HCT116 (cell line): ENCODE measurements around the gene COL2A1. TPM values are rescaled to one million over a fixed set of nuclear protein-coding genes. Genes with fewer than 3 reads are reported as not detected.

Experiments
- ATAC-seq: fragments of 200-7000 bp; cut with Tn5 transposase; 2 replicates; pipeline ENCODE4 v1.9.1; 2020; ENCODE audit warnings: mild to moderate bottlenecking, moderate library complexity
- BruUV-seq: library from RNA; stranded (reverse); fragments of 400-500 nt; replicated peaks from 2 replicates; lab custom pipeline; 2021; lab: Mats Ljungman, UMichigan
- CTCF ChIA-PET: fragments of 300-600 bp; sonication (Branson Sonifier 250); formaldehyde crosslinking; loops from one replicate; lab custom pipeline; 2021; ENCODE audit warnings: antibody characterized with exemption; lab: Charles Lee
- POLR2A ChIA-PET: fragments of 300-600, 350-600 bp; sonication (Branson Sonifier 250); formaldehyde crosslinking; loops from one replicate; lab custom pipeline; 2021; ENCODE audit warnings: antibody characterized with exemption; lab: Charles Lee
- RAD21 ChIA-PET, 2 experiments: fragments of 300-600 bp; sonication (Branson Sonifier 250); formaldehyde crosslinking; loops; one replicate each; lab custom pipeline; 2023; ENCODE audit warnings: low total read pairs in 2 of 2; ENCODE audit not compliant: uncharacterized antibody in 2 of 2, unreplicated experiment in 2 of 2, low non-redundant PET in 1 of 2; lab: Charles Lee
- DNase-seq: peaks from one replicate; pipeline ENCODE4 v3.0.0-alpha.2; 2010; ENCODE audit warnings: low read depth, low spot score
- H2AFZ ChIP-seq: fragments of 200-600 bp; shearing (Covaris generic), sonication (generic); 2 replicates; pipeline ENCODE4 v1.6.1; 2017; ENCODE audit warnings: low read depth, mixed run types, mixed read lengths, antibody characterized with exemption, low read length; ENCODE audit not compliant: poor library complexity, severe bottlenecking
- H3K27ac ChIP-seq: 2 replicates; pipeline ENCODE4 v1.5.1; 2012; ENCODE audit warnings: low read depth, low read length
- H3K27me3 ChIP-seq: fragments of 200-600 bp; sonication (generic); 2 replicates; pipeline ENCODE4 v1.6.1; 2016; ENCODE audit warnings: mixed run types, low read length, mixed read lengths; ENCODE audit not compliant: insufficient read depth
- H3K36me3 ChIP-seq, 2 experiments: fragments of 200-500 bp in 1 of 2; fragments of 200-600 bp in 1 of 2; sonication (Bioruptor generic) in 1 of 2; sonication (generic) in 1 of 2; 2 replicates each; pipeline versions ENCODE4 v1.5.1 to v1.6.1; 2014 to 2016; ENCODE audit warnings: low read length in 2 of 2, inconsistent platforms in 1 of 2, mixed read lengths in 1 of 2, mixed run types in 1 of 2; ENCODE audit not compliant: insufficient read depth in 2 of 2, control insufficient read depth in 1 of 2
- H3K4me1 ChIP-seq, 2 experiments: fragments of 200-600 bp in 1 of 2; sonication (generic) in 1 of 2; 2 replicates each; pipeline versions ENCODE4 v1.5.1 to v1.6.1; 2012 to 2017; ENCODE audit warnings: low read length in 2 of 2, inconsistent platforms in 1 of 2, mild to moderate bottlenecking in 1 of 2, mixed read lengths in 1 of 2, mixed run types in 1 of 2, moderate library complexity in 1 of 2; ENCODE audit not compliant: insufficient read depth in 2 of 2, control insufficient read depth in 1 of 2
- H3K4me2 ChIP-seq: fragments of 200-600 bp; sonication (generic); 2 replicates; pipeline ENCODE4 v1.6.1; 2017; ENCODE audit warnings: mixed run types, low read length, mixed read lengths
- H3K4me3 ChIP-seq, 2 experiments: fragments of 200-600 bp in 1 of 2; sonication (generic) in 1 of 2; replicated peaks in 1 of 2; 2 replicates each; pipeline ENCODE4 v1.5.1; 2011 to 2016; ENCODE audit warnings: low read length in 2 of 2, control low read depth in 1 of 2, low read depth in 1 of 2, mild to moderate bottlenecking in 1 of 2, mixed read lengths in 1 of 2, mixed run types in 1 of 2
- H3K79me2 ChIP-seq: fragments of 200-600 bp; sonication (generic); 2 replicates; pipeline ENCODE4 v1.6.1; 2017; ENCODE audit warnings: mild to moderate bottlenecking, mixed run types, low read length, moderate library complexity, mixed read lengths; ENCODE audit not compliant: insufficient read depth
- H3K9ac ChIP-seq: fragments of 200-600 bp; sonication (generic); 2 replicates; pipeline ENCODE4 v1.6.1; 2016; ENCODE audit warnings: low read length, mixed read lengths
- H3K9me2 ChIP-seq: fragments of 200-600 bp; sonication (generic), shearing (Covaris generic); 2 replicates; pipeline ENCODE4 v1.6.1; 2017; ENCODE audit warnings: mixed run types, mild to moderate bottlenecking, moderate library complexity; ENCODE audit not compliant: insufficient read depth
- H3K9me3 ChIP-seq, 2 experiments: fragments of 200-500 bp in 1 of 2; fragments of 200-600 bp in 1 of 2; sonication (Bioruptor generic) in 1 of 2; sonication (generic) in 1 of 2; 2 replicates each; pipeline ENCODE4 v1.6.1; 2014 to 2017; ENCODE audit warnings: low read length in 2 of 2, mixed read lengths in 2 of 2, inconsistent platforms in 1 of 2, low read depth in 1 of 2, mild to moderate bottlenecking in 1 of 2, mixed run types in 1 of 2, moderate library complexity in 1 of 2; ENCODE audit not compliant: control insufficient read depth in 1 of 2, insufficient read depth in 1 of 2
- H4K20me1 ChIP-seq: fragments of 200-600 bp; sonication (generic), shearing (Covaris generic); 2 replicates; pipeline ENCODE4 v1.6.1; 2017; ENCODE audit warnings: mixed run types, mild to moderate bottlenecking, moderate library complexity; ENCODE audit not compliant: insufficient read depth
- CBX3 ChIP-seq: IDR thresholded peaks from 2 replicates; pipeline ENCODE4 v1.6.1; 2012; ENCODE audit warnings: low read depth
- CEBPB ChIP-seq: IDR thresholded peaks from 2 replicates; pipeline ENCODE4 v1.6.1; 2012; ENCODE audit warnings: low read depth
- EGR1 ChIP-seq: IDR thresholded peaks from 2 replicates; pipeline ENCODE4 v1.6.1; 2012; ENCODE audit warnings: low read depth
- EZH2 ChIP-seq: fragments of 200-600 bp; sonication (generic); IDR thresholded peaks from 2 replicates; pipeline ENCODE4 v1.6.1; 2017; ENCODE audit warnings: antibody characterized with exemption, mixed run types
- EZH2phosphoT487 ChIP-seq: fragments of 200-600 bp; IDR thresholded peaks from 2 replicates; pipeline ENCODE4 v1.6.1; 2018; ENCODE audit warnings: antibody characterized with exemption, borderline replicate concordance
- JUND ChIP-seq: IDR thresholded peaks from 2 replicates; pipeline ENCODE4 v1.6.1; 2012
- POLR2AphosphoS5 ChIP-seq: IDR thresholded peaks from 2 replicates; pipeline ENCODE4 v1.6.1; 2011; ENCODE audit warnings: mild to moderate bottlenecking, low read depth, low read length, moderate library complexity
- RAD21 ChIP-seq: IDR thresholded peaks from 2 replicates; pipeline ENCODE4 v1.6.1; 2012; ENCODE audit warnings: low read depth, mild to moderate bottlenecking
- TCF7L2 ChIP-seq: IDR thresholded peaks from 2 replicates; pipeline ENCODE4 v1.7.0; 2011; ENCODE audit warnings: borderline replicate concordance, inconsistent platforms; ENCODE audit not compliant: insufficient read depth, insufficient read length; ENCODE audit errors: extremely low read depth
- YY1 ChIP-seq: IDR thresholded peaks from 2 replicates; pipeline ENCODE4 v1.6.1; 2011; ENCODE audit warnings: low read length, low read depth, moderate library complexity, mild to moderate bottlenecking; ENCODE audit not compliant: insufficient replicate concordance; ENCODE audit errors: extremely low read depth
- ZNF274 ChIP-seq: fragments of 200-500 bp; sonication (Bioruptor generic); IDR thresholded peaks from 2 replicates; pipeline ENCODE4 v1.6.1; 2014; ENCODE audit warnings: mild to moderate bottlenecking, low read depth, low read length, inconsistent platforms
- intact Hi-C: fragments of 100-400 bp; cut with micrococcal nuclease; formaldehyde crosslinking; loops from 2 replicates; pipeline ENCODE4 v1.10.0; 2022
- total RNA-seq: library from RNA; stranded (reverse); gene quantifications from one replicate; pipeline ENCODE4 v1.2.1, GENCODE V29; 2021; ENCODE audit not compliant: unreplicated experiment
- TF ChIP-seq, protein P1 (sequence below): IDR thresholded peaks from 2 replicates; pipeline ENCODE4 v1.6.1; 2012
- TF ChIP-seq, protein P2 (sequence below): IDR thresholded peaks from 2 replicates; pipeline ENCODE4 v1.6.1; 2012
- TF ChIP-seq, protein P3 (sequence below): IDR thresholded peaks from 2 replicates; pipeline ENCODE4 v1.6.1; 2011; ENCODE audit warnings: mild to moderate bottlenecking, low read length, moderate library complexity; ENCODE audit not compliant: insufficient replicate concordance; ENCODE audit errors: extremely low read depth
- TF ChIP-seq, protein P4 (sequence below), 3 experiments: fragments of 200-600 bp in 1 of 3; sonication (generic) in 1 of 3; IDR thresholded peaks in 2 of 3; conservative IDR thresholded peaks in 1 of 3; 2 replicates each; pipeline ENCODE4 v1.5.1; 2012 to 2017; ENCODE audit warnings: low read depth in 2 of 3, low read length in 2 of 3, antibody characterized with exemption in 1 of 3, borderline replicate concordance in 1 of 3, control low read depth in 1 of 3, mild to moderate bottlenecking in 1 of 3, mixed read lengths in 1 of 3, mixed run types in 1 of 3, moderate library complexity in 1 of 3; ENCODE audit not compliant: insufficient read depth in 1 of 3

The COL2A1 gene
- total RNA-seq, 1 experiment from 2014 or later = 0.22 TPM

DNA sequence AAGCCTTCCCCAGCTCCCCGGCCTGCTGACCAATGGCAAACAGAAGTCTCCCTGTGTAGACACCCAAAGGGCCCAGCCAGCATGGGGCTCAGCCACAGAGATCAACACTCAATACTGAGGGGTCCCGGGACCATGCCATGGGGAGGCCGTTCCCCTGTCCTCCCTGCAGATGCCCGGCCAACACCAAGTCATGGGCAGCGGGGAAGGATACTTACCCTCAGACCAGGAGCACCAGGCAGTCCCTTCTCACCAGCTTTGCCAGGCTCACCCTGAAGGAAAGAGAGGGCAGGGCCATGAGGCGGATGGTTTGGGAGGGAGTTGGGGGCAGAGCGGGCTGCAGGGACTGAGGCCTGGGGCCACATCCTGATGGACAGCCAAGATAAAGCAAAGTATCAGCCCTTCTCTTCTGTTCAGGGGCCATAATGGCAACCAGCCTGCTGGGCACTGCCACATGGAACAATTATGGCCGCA lies 19.9 kb downstream of the COL2A1 start:
- TF ChIP-seq, protein P1, sequence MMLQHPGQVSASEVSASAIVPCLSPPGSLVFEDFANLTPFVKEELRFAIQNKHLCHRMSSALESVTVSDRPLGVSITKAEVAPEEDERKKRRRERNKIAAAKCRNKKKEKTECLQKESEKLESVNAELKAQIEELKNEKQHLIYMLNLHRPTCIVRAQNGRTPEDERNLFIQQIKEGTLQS = no peak
- TF ChIP-seq POLR2AphosphoS5 (no peak), CEBPB (no peak), CBX3 (no peak), RAD21 (no peak), EZH2 (no peak), JUND (no peak), TCF7L2 (no peak)
- TF ChIP-seq, protein P2, sequence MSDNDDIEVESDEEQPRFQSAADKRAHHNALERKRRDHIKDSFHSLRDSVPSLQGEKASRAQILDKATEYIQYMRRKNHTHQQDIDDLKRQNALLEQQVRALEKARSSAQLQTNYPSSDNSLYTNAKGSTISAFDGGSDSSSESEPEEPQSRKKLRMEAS = no peak
- TF ChIP-seq, all 23 proteins: peak for 0
- no peaks in the 10 kb centered on the region for H3K9me2 ChIP-seq
- H3K9me3 ChIP-seq = no peaks in the 10 kb centered on the region
- intact Hi-C loops = no loop called here
- no TSS peak for BruUV-seq
- H3K27ac ChIP-seq = no peak overlapping the region
- DNase-seq (no peak), ATAC-seq (no peak)
- no peaks in the 10 kb centered on the region for H3K27me3 ChIP-seq
- H3K4me3 ChIP-seq = no peak overlapping the region
- no peaks in the 10 kb centered on the region for H4K20me1 ChIP-seq
- ChIA-PET RAD21 (no interaction called here), POLR2A (no interaction called here), CTCF (no interaction called here)
- H3K79me2 ChIP-seq = no peaks in the 10 kb centered on the region
- H3K4me1 ChIP-seq = peaks cover 0 to 6% of the 10 kb centered on the region in 2 experiments; a peak in 1 of 4 replicates
- H2AFZ ChIP-seq = no peak overlapping the region
- H3K4me2 ChIP-seq = no peak overlapping the region
- H3K9ac ChIP-seq = no peak overlapping the region
- no peaks in the 10 kb centered on the region for H3K36me3 ChIP-seq

DNA sequence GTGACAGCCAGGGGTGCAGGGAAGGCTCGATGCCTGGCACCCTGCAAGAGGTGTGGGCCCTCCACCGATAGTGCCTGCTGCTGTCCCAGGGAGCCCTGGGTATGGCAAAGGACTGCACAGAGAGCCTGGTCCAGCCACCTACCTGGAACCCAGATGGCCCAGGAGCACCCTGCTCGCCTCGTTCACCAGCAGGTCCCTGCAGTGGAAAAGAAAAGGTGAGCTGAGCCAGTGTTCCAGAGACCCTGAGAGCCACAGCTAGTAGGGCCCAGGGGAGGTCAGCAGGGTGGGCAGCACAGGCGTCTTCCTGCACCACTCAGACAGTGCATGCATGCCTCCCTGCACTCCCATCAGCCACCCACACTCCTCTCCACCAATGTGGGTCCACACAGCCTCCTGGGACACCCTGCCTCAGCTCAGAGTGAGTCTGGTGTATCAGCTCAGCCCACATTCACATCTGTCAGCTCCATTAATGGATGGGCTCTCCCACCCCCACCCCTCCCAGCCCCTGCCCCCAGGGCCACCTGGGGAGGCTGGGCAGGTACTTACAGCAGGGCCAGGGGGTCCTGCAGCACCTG lies 20.6 kb downstream of the COL2A1 start:
- Histone ChIP-seq H3K4me1 (peaks cover 0 to 6% of the 10 kb centered on the region in 2 experiments; a peak in 1 of 4 replicates), H3K4me3 (no peak overlapping the region), H3K9ac (no peak overlapping the region), H3K36me3 (no peaks in the 10 kb centered on the region), H3K4me2 (no peak overlapping the region), H3K9me3 (no peaks in the 10 kb centered on the region), H3K79me2 (no peaks in the 10 kb centered on the region), H3K27ac (no peak overlapping the region), H4K20me1 (no peaks in the 10 kb centered on the region), H3K9me2 (no peaks in the 10 kb centered on the region), H2AFZ (no peak overlapping the region), H3K27me3 (no peaks in the 10 kb centered on the region)
- intact Hi-C loops = no loop called here
- no TSS peak for BruUV-seq
- CTCF ChIA-PET = no interaction called here
- ATAC-seq (no peak), DNase-seq (no peak)
- POLR2A ChIA-PET = no interaction called here
- RAD21 ChIA-PET = no interaction called here
- TF ChIP-seq, protein P3, sequence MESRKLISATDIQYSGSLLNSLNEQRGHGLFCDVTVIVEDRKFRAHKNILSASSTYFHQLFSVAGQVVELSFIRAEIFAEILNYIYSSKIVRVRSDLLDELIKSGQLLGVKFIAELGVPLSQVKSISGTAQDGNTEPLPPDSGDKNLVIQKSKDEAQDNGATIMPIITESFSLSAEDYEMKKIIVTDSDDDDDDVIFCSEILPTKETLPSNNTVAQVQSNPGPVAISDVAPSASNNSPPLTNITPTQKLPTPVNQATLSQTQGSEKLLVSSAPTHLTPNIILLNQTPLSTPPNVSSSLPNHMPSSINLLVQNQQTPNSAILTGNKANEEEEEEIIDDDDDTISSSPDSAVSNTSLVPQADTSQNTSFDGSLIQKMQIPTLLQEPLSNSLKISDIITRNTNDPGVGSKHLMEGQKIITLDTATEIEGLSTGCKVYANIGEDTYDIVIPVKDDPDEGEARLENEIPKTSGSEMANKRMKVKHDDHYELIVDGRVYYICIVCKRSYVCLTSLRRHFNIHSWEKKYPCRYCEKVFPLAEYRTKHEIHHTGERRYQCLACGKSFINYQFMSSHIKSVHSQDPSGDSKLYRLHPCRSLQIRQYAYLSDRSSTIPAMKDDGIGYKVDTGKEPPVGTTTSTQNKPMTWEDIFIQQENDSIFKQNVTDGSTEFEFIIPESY = no peak
- TF ChIP-seq JUND (no peak), EGR1 (no peak), TCF7L2 (no peak), ZNF274 (no peak), YY1 (no peak), EZH2phosphoT487 (no peak)
- TF ChIP-seq, protein P4, sequence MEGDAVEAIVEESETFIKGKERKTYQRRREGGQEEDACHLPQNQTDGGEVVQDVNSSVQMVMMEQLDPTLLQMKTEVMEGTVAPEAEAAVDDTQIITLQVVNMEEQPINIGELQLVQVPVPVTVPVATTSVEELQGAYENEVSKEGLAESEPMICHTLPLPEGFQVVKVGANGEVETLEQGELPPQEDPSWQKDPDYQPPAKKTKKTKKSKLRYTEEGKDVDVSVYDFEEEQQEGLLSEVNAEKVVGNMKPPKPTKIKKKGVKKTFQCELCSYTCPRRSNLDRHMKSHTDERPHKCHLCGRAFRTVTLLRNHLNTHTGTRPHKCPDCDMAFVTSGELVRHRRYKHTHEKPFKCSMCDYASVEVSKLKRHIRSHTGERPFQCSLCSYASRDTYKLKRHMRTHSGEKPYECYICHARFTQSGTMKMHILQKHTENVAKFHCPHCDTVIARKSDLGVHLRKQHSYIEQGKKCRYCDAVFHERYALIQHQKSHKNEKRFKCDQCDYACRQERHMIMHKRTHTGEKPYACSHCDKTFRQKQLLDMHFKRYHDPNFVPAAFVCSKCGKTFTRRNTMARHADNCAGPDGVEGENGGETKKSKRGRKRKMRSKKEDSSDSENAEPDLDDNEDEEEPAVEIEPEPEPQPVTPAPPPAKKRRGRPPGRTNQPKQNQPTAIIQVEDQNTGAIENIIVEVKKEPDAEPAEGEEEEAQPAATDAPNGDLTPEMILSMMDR (IDR thresholded peaks at IDR 0.05 in 2 of 3, conservative IDR thresholded peaks at IDR 0.05 in 1 of 3; ENCODE audit: borderline replicate concordance in 1 of 3, insufficient read depth in 1 of 3, low read depth in 2 of 3, low read length in 2 of 3) = no peak
- TF ChIP-seq, protein P1 = no peak
